GM19351 (cell line): ENCODE results near the gene ARHGEF17.
"Not testable (repeated sequence)": the region's sequence is repeated elsewhere in the genome, so short reads cannot be mapped to it uniquely, and the experiment has no call there.

Experiments used
- ATAC-seq: cut with Tn5 transposase; IDR thresholded peaks from one replicate; pipeline ENCODE4 v1.9.1; 2021; ENCODE audit warnings: mild to moderate bottlenecking, moderate library complexity; ENCODE audit not compliant: unreplicated experiment

ARHGEF17 gene

GRCh38 chr11:73308003-73308960, at the start of gene ARHGEF17:
Gene ARHGEF17 (plus strand): TSS chr11:73308276. CDS start chr11:73308639, 363 bp downstream.
- peak; percentile 21 for ATAC-seq

- no peak for ATAC-seq
These were observed 48.5 kb upstream of the ARHGEF17 start for GRCh38 chr11:73259406-73260126.

- ATAC-seq = no peak
These were observed 48.0 kb upstream of the ARHGEF17 start for GRCh38 chr11:73260127-73260457.

GRCh38 chr11:73262851-73263495, 45.1 kb upstream of the ARHGEF17 start:
- no peak for ATAC-seq

GRCh38 chr11:73263640-73264039, 44.4 kb upstream of the ARHGEF17 start:
- ATAC-seq = no peak

GRCh38 chr11:73265278-73265810, 42.7 kb upstream of the ARHGEF17 start:
- ATAC-seq = no peak

GRCh38 chr11:73265853-73266645, 42.0 kb upstream of the ARHGEF17 start:
- no peak for ATAC-seq

GRCh38 chr11:73266646-73267020, 41.4 kb upstream of the ARHGEF17 start:
- no peak for ATAC-seq

GRCh38 chr11:73267122-73267846, 40.8 kb upstream of the ARHGEF17 start:
- no peak for ATAC-seq

GRCh38 chr11:73267906-73268540, 40.1 kb upstream of the ARHGEF17 start:
- no peak for ATAC-seq

GRCh38 chr11:73268671-73269271, 39.3 kb upstream of the ARHGEF17 start:
- ATAC-seq = no peak

- ATAC-seq = no peak
These were observed 38.5 kb upstream of the ARHGEF17 start for GRCh38 chr11:73269459-73270015.

- no peak for ATAC-seq
These were observed 37.8 kb upstream of the ARHGEF17 start for GRCh38 chr11:73270016-73270854.

GRCh38 chr11:73270855-73271477, 37.1 kb upstream of the ARHGEF17 start:
- ATAC-seq = no peak

- ATAC-seq = not testable (repeated sequence)
These were observed 36.6 kb upstream of the ARHGEF17 start for GRCh38 chr11:73271478-73271865.

GRCh38 chr11:73271936-73272679, 36.0 kb upstream of the ARHGEF17 start, which contains the start of gene P2RY6:
Gene P2RY6 (plus strand): TSS chr11:73272338. CDS start chr11:73296519, 24,181 bp downstream.
- ATAC-seq = no peak

GRCh38 chr11:73272680-73273038, 35.4 kb upstream of the ARHGEF17 start:
- ATAC-seq = no peak
